A549 (cell line): ENCODE data around the gene IMPG2. TPM values are rescaled to one million over a fixed set of nuclear protein-coding genes. Genes with fewer than 3 reads are reported as not detected.

Experiments used
- ATAC-seq, 2 experiments: fragments of 200-7000 bp in 1 of 2; fragments of >200 bp in 1 of 2; cut with Nextera tagmentation in 1 of 2; cut with Tn5 transposase in 1 of 2; 3 replicates each; pipeline versions ENCODE4 v1.8.0 to v1.9.1; 2018 to 2020; ENCODE audit warnings: mild to moderate bottlenecking in 1 of 2, moderate library complexity in 1 of 2
- CTCF ChIA-PET: fragments of 300-600 bp; sonication (Branson Sonifier 250); formaldehyde crosslinking; extraction: SDS; loops from one replicate; lab custom pipeline; 2021; ENCODE audit warnings: antibody characterized with exemption, inconsistent platforms; lab: Yijun Ruan, JAX
- POLR2A ChIA-PET: fragments of 350-600 bp; formaldehyde crosslinking; extraction: SDS; loops from one replicate; lab custom pipeline; 2021; ENCODE audit warnings: antibody characterized with exemption, inconsistent platforms; lab: Yijun Ruan, JAX
- DNase-seq, 2 experiments: peaks; one replicate each; pipeline versions ENCODE4 v3.0.0 to v3.0.0-alpha.2; 2011 to 2016; ENCODE audit warnings: low read depth in 1 of 2, low spot score in 1 of 2
- FAIRE-seq: peaks from 2 replicates; lab custom pipeline; 2011; peaks lifted over from hg19 to GRCh38; lab: Jason Lieb, UNC
- H3K27ac ChIP-seq, 2 experiments: fragments of >200 bp; sonication (Bioruptor Twin); formaldehyde crosslinking; 3 replicates each; pipeline ENCODE4 v1.5.1; 2016 to 2017
- H3K4me1 ChIP-seq: fragments of >200 bp; sonication (Bioruptor Twin); formaldehyde crosslinking; 3 replicates; pipeline ENCODE4 v1.6.1; 2016
- H3K4me2 ChIP-seq: fragments of >200 bp; sonication (Bioruptor Twin); formaldehyde crosslinking; 3 replicates; pipeline ENCODE4 v1.6.1; 2016
- H3K4me3 ChIP-seq: fragments of >200 bp; sonication (Bioruptor Twin); formaldehyde crosslinking; 3 replicates; pipeline ENCODE4 v1.5.1; 2016
- H3K9me3 ChIP-seq: fragments of >200 bp; sonication (Bioruptor Twin); formaldehyde crosslinking; 3 replicates; pipeline ENCODE4 v1.6.1; 2016
- CBX8 ChIP-seq: fragments of 200-600 bp; sonication (generic); IDR thresholded peaks from 2 replicates; pipeline ENCODE4 v1.6.1; 2016
- CEBPB ChIP-seq, 2 experiments: fragments of >200 bp in 1 of 2; sonication (Bioruptor Twin) in 1 of 2; formaldehyde crosslinking in 1 of 2; IDR thresholded peaks; 2 replicates each; pipeline ENCODE4 v1.6.1; 2012 to 2016
- CHD2 ChIP-seq: fragments of 150-350 bp; IDR thresholded peaks from 2 replicates; pipeline ENCODE4 v1.6.1; 2014; ENCODE audit warnings: low read length; ENCODE audit not compliant: partially characterized antibody
- EHF ChIP-seq: fragments of 250-450 bp; sonication (Bioruptor Pico); IDR thresholded peaks from 2 replicates; pipeline ENCODE4 v1.5.0; 2020; ENCODE audit warnings: mild to moderate bottlenecking
- EHMT2 ChIP-seq: fragments of 200-600 bp; sonication (generic); IDR thresholded peaks from 2 replicates; pipeline ENCODE4 v1.6.1; 2016; ENCODE audit warnings: antibody characterized with exemption, low read depth, mild to moderate bottlenecking, moderate library complexity
- HOXB13 ChIP-seq: fragments of 250-450 bp; sonication (Bioruptor Pico); IDR thresholded peaks from 2 replicates; pipeline ENCODE4 v1.5.0; 2020; ENCODE audit warnings: low read depth, mild to moderate bottlenecking, moderate library complexity
- HOXB5 ChIP-seq: fragments of 250-450 bp; sonication (Bioruptor Pico); IDR thresholded peaks from 2 replicates; pipeline ENCODE4 v1.5.0; 2020; ENCODE audit warnings: mild to moderate bottlenecking, moderate library complexity
- JUN ChIP-seq, 2 experiments: fragments of >200 bp; sonication (Bioruptor Twin); formaldehyde crosslinking; IDR thresholded peaks; 2 replicates in 1 of 2; 3 replicates in 1 of 2; pipeline ENCODE4 v1.6.1; 2016 to 2017
- JUNB ChIP-seq: fragments of >200 bp; sonication (Bioruptor Twin); formaldehyde crosslinking; IDR thresholded peaks from 2 replicates; pipeline ENCODE4 v1.6.1; 2016
- NR3C1 ChIP-seq: fragments of >200 bp; sonication (Bioruptor Twin); formaldehyde crosslinking; IDR thresholded peaks from 3 replicates; pipeline ENCODE4 v1.6.1; 2017
- POLR2A ChIP-seq: IDR thresholded peaks from 2 replicates; pipeline ENCODE4 v1.6.1; 2012; ENCODE audit warnings: mild to moderate bottlenecking, low read length
- RARB ChIP-seq: fragments of 250-450 bp; sonication (Bioruptor Pico); IDR thresholded peaks from 2 replicates; pipeline ENCODE4 v1.8.0; 2021; ENCODE audit warnings: mild to moderate bottlenecking, moderate library complexity
- RCOR1 ChIP-seq: fragments of 150-350 bp; IDR thresholded peaks from 2 replicates; pipeline ENCODE4 v1.6.1; 2014; ENCODE audit warnings: antibody characterized with exemption, low read length, low read depth
- RFX5 ChIP-seq: fragments of 450-650 bp; IDR thresholded peaks from 2 replicates; pipeline ENCODE4 v1.7.1; 2014; ENCODE audit warnings: antibody characterized with exemption, mild to moderate bottlenecking, moderate library complexity
- ZNF302 ChIP-seq: fragments of 250-450 bp; sonication (Bioruptor Pico); IDR thresholded peaks from 2 replicates; pipeline ENCODE4 v1.9.0; 2021; ENCODE audit warnings: inconsistent platforms, mild to moderate bottlenecking, moderate library complexity
- ZSCAN20 ChIP-seq: fragments of 250-450 bp; sonication (Bioruptor Pico); IDR thresholded peaks from 2 replicates; pipeline ENCODE4 v1.8.0; 2022; ENCODE audit warnings: mild to moderate bottlenecking, moderate library complexity
- WGBS: methylation state at CpG from one replicate; pipeline ENCODE4 v1.1.6; 2017; ENCODE audit errors: missing lambda C conversion rate; 5-methylcytosine and 5-hydroxymethylcytosine counted together
- polyA plus RNA-seq, 4 experiments: library from polyadenylated mRNA; depleted of rRNA in 3 of 4; stranded (reverse); fragments of >200 nt; fragmentation: RNase III in 1 of 4; extraction: RNeasy Plus Mini Kit Qiagen cat#74134 plus additional on column Dnase treatment in 1 of 4; gene quantifications; 2 replicates in 3 of 4; 3 replicates in 1 of 4; pipeline ENCODE4 v1.2.3, GENCODE V29; 2011 to 2017
- TF ChIP-seq, protein P1 (sequence below): fragments of 250-450 bp; sonication (Bioruptor Pico); IDR thresholded peaks from 2 replicates; pipeline ENCODE4 v1.5.0; 2020; ENCODE audit warnings: low read depth, mild to moderate bottlenecking, moderate library complexity
- TF ChIP-seq, protein P2 (sequence below): fragments of >200 bp; sonication (Bioruptor Twin); formaldehyde crosslinking; IDR thresholded peaks from 2 replicates; pipeline ENCODE4 v1.6.1; 2016
- TF ChIP-seq, protein P3 (sequence below): IDR thresholded peaks from 2 replicates; pipeline ENCODE4 v1.6.1; 2012
- TF ChIP-seq, protein P4 (sequence below): fragments of 450-650 bp; IDR thresholded peaks from 2 replicates; pipeline ENCODE4 v1.6.1; 2014; ENCODE audit warnings: antibody characterized with exemption
- TF ChIP-seq, protein P5 (sequence below): IDR thresholded peaks from 2 replicates; pipeline ENCODE4 v1.6.1; 2012; ENCODE audit warnings: low read depth, borderline replicate concordance
- TF ChIP-seq, protein P6 (sequence below): fragments of 200-600 bp; sonication (generic); IDR thresholded peaks from 2 replicates; pipeline ENCODE4 v1.6.1; 2016; ENCODE audit warnings: antibody characterized with exemption, mild to moderate bottlenecking, moderate library complexity

IMPG2 gene
- polyA plus RNA-seq, 2 of the 4 experiments (the other 2 are of a cell fraction) = 0.03 to 0.05 TPM

DNA sequence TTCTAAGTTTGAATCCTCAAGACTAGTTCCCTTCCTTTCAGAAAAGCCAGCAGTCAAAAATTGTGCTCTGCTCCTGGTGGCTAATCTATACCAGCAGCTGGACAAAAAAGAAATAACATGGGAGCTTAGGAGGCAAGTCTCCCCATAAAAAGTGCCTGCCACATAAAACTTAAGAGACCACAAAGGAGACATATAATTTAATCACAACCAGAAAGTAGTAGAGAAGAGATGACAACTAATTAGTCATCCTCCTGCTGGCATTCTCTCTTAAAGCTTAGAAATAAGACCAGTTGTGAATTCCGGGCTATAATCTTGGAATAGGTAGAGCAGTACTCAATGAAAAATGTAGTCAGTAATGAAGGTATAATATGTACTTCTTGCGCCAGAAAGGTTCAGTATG lies 20.2 kb upstream of the IMPG2 start (continued):
- TF ChIP-seq CHD2 (no peak), CEBPB (IDR thresholded peaks at IDR 0.05) (no peak), RARB (CRISPR knock-in tag) (no peak), EHMT2 (no peak)
- TF ChIP-seq, protein P1, sequence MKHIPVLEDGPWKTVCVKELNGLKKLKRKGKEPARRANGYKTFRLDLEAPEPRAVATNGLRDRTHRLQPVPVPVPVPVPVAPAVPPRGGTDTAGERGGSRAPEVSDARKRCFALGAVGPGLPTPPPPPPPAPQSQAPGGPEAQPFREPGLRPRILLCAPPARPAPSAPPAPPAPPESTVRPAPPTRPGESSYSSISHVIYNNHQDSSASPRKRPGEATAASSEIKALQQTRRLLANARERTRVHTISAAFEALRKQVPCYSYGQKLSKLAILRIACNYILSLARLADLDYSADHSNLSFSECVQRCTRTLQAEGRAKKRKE = no peak
- TF ChIP-seq, all 56 proteins: peak for 0

DNA sequence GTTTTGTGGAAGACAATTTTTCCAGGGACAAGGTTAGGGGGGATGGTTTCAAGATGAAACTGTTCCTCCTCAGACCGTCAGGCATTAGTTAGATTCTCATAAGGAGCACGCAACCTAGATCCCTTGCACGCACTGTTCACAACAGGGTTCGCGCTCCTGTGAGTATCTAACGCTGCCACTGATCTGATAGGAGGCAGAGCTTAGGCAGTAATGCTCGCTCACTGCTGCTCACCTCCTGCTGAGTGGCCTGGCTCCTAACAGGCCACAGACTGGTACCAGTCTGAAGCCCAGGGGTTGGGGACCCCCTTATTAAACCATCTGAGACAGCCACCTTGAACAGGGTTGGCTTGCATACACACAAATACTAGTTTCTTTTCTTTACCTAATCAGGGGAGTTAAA lies 13.5 kb upstream of the IMPG2 start:
- 79% methylated on average over 7 of the region's 7 CpGs for WGBS
- Histone ChIP-seq H3K4me1 (no peaks in the 10 kb centered on the region), H3K9me3 (no peaks in the 10 kb centered on the region), H3K27ac (no peak overlapping the region), H3K4me3 (no peak overlapping the region), H3K4me2 (no peak overlapping the region)
- FAIRE-seq (no peak), ATAC-seq (no peak), DNase-seq (no peak)
- CTCF ChIA-PET = no interaction called here
- TF ChIP-seq RFX5 (no peak), ZNF302 (CRISPR knock-in tag) (no peak), EHF (no peak), JUN (IDR thresholded peaks at IDR 0.05) (no peak), JUNB (no peak), HOXB13 (no peak), HOXB5 (CRISPR knock-in tag) (no peak), CBX8 (no peak), ZSCAN20 (no peak)
- TF ChIP-seq, protein P2, sequence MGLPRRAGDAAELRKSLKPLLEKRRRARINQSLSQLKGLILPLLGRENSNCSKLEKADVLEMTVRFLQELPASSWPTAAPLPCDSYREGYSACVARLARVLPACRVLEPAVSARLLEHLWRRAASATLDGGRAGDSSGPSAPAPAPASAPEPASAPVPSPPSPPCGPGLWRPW = no peak
- TF ChIP-seq, protein P3, sequence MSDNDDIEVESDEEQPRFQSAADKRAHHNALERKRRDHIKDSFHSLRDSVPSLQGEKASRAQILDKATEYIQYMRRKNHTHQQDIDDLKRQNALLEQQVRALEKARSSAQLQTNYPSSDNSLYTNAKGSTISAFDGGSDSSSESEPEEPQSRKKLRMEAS = no peak
- TF ChIP-seq, all 56 proteins: peak for 0
- POLR2A ChIA-PET = no interaction called here

DNA sequence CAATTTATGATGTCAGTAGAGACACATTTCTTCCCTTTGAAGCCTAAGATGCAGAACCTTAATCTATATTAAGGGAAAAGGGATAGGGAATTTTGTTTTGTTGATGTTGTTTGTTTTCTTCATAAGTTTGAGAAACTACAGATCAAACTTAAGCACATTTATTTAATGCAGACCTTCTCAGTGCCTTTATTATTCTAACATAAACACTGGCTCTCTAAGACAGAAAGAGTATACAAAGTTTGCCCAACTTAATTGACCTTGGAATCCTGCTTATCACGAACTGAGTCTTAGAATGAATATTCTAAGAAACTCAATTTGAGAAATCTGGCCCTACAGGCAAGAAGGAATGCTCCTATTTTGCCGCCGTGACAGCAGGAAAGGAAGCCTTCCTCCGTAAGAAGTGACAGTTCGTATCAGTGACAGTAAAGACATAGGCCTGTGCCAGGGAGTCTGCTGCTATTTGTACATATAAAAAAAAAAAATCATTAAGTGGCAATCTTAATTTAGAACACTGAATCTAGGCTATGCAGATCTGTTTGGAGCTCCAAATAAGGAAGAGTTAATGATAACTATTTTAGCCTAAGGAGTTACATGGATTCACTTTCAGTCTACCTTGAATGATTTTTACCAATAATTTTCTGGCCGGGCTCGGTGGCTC lies 8.8 kb upstream of the IMPG2 start:
- Histone ChIP-seq H3K4me2 (no peak overlapping the region), H3K9me3 (no peaks in the 10 kb centered on the region), H3K27ac (no peak overlapping the region), H3K4me3 (no peak overlapping the region), H3K4me1 (no peaks in the 10 kb centered on the region)
- DNase-seq = no peak
- POLR2A ChIA-PET = no interaction called here
- TF ChIP-seq POLR2A = no peak
- TF ChIP-seq, protein P4, sequence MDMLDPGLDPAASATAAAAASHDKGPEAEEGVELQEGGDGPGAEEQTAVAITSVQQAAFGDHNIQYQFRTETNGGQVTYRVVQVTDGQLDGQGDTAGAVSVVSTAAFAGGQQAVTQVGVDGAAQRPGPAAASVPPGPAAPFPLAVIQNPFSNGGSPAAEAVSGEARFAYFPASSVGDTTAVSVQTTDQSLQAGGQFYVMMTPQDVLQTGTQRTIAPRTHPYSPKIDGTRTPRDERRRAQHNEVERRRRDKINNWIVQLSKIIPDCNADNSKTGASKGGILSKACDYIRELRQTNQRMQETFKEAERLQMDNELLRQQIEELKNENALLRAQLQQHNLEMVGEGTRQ = no peak
- no peak for TF ChIP-seq RARB (CRISPR knock-in tag)
- no peak for TF ChIP-seq RCOR1
- TF ChIP-seq ZSCAN20 = no peak
- TF ChIP-seq, protein P5, sequence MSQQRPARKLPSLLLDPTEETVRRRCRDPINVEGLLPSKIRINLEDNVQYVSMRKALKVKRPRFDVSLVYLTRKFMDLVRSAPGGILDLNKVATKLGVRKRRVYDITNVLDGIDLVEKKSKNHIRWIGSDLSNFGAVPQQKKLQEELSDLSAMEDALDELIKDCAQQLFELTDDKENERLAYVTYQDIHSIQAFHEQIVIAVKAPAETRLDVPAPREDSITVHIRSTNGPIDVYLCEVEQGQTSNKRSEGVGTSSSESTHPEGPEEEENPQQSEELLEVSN = no peak
- TF ChIP-seq, protein P6, sequence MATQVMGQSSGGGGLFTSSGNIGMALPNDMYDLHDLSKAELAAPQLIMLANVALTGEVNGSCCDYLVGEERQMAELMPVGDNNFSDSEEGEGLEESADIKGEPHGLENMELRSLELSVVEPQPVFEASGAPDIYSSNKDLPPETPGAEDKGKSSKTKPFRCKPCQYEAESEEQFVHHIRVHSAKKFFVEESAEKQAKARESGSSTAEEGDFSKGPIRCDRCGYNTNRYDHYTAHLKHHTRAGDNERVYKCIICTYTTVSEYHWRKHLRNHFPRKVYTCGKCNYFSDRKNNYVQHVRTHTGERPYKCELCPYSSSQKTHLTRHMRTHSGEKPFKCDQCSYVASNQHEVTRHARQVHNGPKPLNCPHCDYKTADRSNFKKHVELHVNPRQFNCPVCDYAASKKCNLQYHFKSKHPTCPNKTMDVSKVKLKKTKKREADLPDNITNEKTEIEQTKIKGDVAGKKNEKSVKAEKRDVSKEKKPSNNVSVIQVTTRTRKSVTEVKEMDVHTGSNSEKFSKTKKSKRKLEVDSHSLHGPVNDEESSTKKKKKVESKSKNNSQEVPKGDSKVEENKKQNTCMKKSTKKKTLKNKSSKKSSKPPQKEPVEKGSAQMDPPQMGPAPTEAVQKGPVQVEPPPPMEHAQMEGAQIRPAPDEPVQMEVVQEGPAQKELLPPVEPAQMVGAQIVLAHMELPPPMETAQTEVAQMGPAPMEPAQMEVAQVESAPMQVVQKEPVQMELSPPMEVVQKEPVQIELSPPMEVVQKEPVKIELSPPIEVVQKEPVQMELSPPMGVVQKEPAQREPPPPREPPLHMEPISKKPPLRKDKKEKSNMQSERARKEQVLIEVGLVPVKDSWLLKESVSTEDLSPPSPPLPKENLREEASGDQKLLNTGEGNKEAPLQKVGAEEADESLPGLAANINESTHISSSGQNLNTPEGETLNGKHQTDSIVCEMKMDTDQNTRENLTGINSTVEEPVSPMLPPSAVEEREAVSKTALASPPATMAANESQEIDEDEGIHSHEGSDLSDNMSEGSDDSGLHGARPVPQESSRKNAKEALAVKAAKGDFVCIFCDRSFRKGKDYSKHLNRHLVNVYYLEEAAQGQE = no peak
- TF ChIP-seq HOXB13 = no peak
- no peak for TF ChIP-seq NR3C1
- TF ChIP-seq JUNB = no peak
- 87% methylated on average over 7 of the region's 7 CpGs for WGBS
- CTCF ChIA-PET = no interaction called here
- FAIRE-seq = no peak
- no peak for ATAC-seq
